Measurements from ENCODE around the gene ACOXL.

Gene ACOXL

DNA sequence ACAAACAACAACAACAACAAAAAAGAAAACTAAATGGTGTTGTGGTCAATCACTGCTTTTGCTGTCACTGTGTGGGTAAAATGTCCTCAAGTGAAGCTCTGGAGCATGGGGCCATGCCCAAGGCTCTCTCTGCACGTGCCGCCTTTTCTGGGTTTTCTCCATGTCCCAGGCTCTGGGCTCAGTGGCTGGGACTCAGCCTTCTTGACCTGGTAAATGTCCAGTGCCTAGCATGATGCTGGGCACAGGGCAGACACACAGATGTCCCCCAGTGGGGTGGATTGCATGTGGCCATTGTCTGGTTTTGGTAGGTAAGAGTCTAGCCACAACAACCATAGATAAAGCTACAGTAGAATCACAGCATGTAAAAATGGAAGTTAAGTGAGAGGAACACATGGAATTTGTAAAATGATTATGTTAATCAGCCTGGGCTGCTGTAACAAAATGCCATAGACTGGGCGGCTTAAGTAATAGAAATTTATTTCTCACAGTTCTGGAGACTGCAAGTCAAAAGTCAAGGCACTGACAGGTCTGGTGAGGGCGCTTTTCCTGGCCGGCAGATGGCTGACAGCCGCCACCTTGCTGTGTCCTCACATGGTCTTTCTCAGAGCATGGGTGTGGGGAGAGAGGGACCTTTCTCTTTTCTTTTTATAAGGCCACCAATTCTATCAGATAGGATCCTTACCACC is 174.4 kb downstream of the ACOXL start:
- no peak for DNase-seq (ENCODE audit: low read depth in 4 of 4, low spot score in 1 of 4)

- DNase-seq (ENCODE audit: low read depth in 4 of 4, low spot score in 1 of 4), result no peak
Measured at GRCh38 chr2:110909501-110909900, 177.1 kb downstream of the ACOXL start.

DNA sequence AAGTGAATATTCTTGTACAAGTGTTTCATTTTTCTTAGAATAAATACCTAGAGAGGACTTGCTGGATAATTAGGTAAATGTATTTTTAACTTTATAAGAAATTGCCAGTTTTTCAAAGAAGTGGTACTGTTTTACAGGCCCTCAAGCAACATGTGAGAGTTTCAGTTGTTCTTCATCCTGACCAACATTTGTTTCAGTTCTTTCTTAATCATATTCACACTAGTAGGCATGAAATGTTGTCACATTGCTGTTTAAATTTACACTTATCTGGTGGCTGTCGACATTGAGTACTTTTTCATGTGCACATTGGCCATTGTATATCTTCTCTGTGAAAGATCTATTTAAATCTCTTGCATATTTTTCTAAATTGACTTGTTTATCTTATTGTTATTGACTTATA is 178.1 kb downstream of the ACOXL start:
- DNase-seq (ENCODE audit: low read depth in 4 of 4, low spot score in 1 of 4), result no peak

DNA sequence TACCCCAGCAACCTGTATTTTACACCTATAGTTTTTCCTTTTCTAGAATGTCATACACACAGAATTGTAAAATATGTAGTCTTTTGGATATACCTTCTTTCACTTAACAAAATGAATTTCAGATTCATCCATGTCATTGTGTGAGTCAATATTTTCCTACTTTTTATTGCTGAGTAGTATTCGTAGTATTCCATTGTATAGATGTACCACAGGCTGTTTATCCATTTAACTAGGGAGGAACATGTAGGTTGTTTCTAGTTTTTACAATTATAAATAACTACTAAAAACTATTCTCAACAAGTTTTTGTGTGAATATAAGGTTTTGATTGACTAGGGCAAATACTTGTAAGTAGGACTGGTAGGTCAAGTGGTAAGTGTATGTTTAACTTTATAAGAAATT is 187.4 kb downstream of the ACOXL start:
- no peak for DNase-seq (ENCODE audit: low read depth in 4 of 4, low spot score in 1 of 4)

DNA sequence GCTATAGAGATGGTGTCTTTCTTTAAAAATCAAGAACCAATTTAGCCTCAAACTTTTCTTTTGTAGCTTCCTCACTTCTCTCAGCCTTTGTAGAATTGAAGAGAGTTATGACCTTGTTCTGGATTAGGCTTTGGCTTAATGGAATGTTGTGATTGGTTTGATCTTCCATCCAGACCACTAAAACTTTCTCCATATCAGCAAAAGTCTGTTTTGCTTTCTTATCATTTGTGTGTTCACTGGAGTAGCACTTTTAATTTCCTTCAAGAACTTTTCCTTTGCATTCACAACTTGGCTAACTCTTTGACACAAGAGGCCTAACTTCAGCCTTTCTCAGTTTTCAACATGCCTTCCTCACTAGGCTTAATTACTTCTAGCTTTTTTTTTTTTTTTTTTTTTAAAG is 193.1 kb downstream of the ACOXL start:
- no peak for DNase-seq (ENCODE audit: low read depth in 4 of 4, low spot score in 1 of 4)

- DNase-seq (ENCODE audit: low read depth in 4 of 4, low spot score in 1 of 4), result no peak
Measured at GRCh38 chr2:110927526-110927925, 195.2 kb downstream of the ACOXL start.

DNA sequence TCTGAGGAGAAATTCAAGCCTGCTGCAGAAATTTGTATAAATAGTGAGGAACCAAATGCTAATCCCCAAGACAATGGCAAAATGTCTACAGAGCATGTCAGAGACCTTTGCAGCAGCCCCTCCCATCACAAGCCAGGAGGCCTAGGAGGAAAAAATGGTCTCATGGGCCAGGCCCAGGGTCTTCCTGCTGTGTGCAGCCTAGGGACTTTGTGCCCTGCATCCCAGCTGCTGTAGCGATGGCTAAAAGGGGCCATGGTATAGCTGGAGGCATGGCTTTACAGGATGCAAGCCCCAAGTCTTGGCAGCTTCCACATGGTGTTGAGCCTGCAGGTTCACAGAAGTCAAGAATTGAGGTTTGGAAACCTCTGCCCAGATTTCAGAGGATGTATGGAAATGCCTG is 197.2 kb downstream of the ACOXL start:
- no peak for DNase-seq (ENCODE audit: low read depth in 4 of 4, low spot score in 1 of 4)

DNA sequence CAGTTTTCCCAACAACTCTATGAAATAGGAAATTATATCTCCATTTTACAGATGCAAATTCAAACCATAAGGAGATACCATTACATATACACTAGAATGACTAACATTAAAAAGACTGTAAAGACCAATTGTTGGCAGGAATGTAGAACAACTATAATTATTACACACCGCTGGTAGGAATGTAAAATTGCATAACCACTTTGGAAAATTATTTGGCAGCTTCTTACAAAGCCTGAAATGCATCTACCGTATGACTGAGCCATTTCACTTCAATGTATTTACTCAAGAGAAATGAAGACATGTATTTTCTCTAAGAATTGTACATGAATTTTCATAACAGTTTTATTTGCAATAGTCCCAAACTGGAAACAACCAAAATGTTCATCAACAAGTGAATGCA is 199.3 kb downstream of the ACOXL start:
- DNase-seq (ENCODE audit: low read depth in 4 of 4, low spot score in 1 of 4), result no peak

DNA sequence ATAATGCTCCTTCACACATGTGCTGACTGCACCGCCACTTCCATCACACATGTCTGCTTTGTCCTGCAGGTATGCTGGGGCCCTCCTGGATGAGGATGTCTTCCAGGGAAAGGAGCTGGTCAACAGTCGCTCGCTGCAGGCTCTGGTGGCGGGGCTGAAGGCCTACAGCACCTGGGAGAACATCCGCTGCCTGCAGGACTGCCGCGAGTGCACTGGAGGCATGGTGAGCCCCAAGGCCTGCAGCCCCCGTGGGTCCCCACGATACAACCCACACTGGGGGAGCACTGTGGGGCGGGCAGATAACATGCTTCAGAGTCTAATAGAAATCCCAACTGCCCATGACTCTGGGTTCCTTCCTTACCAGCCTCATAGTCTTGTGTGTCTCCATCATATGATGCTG is 201.0 kb downstream of the ACOXL start:
- no peak for DNase-seq (ENCODE audit: low read depth in 4 of 4, low spot score in 1 of 4)

DNA sequence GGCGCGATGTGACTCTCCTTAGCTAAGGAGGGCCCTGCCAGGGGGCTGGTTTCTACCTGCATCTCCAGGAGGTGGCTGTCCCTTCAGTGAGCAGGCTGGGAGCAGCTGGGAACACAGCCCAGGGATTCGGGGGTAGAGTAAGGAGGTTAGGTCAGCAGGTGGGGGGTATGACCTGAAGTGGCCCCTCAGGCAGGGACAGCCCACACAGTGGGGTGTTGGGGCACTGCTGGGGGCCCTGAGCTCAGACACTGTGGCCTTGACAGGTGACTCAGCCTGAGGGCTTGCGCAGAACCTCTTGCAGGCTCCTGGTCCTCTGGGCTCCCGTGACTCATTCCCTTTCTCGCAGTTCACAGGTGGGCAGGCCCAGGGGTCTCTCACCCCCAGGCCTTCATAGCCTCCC is 202.6 kb downstream of the ACOXL start:
- no peak for DNase-seq (ENCODE audit: low read depth in 4 of 4, low spot score in 1 of 4)

- no peak for DNase-seq (ENCODE audit: low read depth in 4 of 4, low spot score in 1 of 4)
Measured at GRCh38 chr2:110940376-110940910, 208.1 kb downstream of the ACOXL start.

GRCh38 chr2:110941226-110941625 is 208.9 kb downstream of the ACOXL start:
- no peak for DNase-seq (ENCODE audit: low read depth in 4 of 4, low spot score in 1 of 4)

DNA sequence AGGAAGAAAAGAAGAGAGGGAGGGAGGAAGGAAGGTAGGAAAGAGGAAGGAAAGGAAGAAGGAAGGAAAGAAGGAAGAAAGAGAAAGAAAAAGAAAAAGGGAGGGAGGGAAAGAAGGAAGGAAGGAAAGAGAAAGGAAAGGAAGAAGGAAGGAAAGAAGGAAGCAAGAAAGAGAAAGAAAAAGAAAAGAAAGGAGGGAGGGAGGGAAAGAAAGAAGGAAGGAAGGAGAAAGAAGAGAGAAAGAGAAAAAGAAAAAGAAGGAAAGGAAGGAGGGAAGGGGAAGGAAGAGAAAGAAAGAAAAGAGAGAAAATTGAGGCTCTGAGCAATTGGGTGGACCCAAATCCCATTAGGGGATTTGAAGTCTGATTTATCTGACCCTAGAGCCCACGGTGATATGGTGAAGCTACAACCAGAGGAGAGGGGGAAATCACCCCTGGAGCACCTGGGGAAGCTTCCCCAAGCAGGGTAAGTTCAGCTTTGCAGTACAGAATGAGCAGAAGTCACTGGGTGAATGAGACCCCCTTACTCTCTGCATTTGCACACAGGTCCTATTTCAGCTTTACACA is 210.8 kb downstream of the ACOXL start:
- no peak for DNase-seq (ENCODE audit: low read depth in 4 of 4, low spot score in 1 of 4)

DNA sequence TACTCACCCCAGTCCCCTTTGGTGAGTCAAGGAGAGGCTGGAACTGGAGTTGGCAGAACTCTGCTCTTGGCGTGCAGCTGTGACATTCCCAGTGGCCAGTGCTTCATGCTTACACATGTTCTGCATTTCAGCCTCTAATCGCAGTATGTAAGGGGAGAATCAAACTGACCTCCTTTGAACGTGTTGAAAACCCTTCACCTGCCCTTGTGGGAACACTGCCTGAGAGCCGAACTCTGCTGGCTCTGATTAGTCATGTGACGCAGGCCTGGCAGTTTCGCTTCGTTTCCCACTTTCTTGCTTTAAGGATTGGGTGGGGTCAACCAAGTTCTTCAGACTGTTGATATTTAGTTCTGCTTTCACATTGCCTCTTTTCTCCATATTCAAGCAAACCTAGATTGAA is 214.5 kb downstream of the ACOXL start:
- no peak for DNase-seq (ENCODE audit: low read depth in 4 of 4, low spot score in 1 of 4)

GRCh38 chr2:110948027-110948674 is 215.8 kb downstream of the ACOXL start:
- no peak for DNase-seq (ENCODE audit: low read depth in 4 of 4, low spot score in 1 of 4)

DNA sequence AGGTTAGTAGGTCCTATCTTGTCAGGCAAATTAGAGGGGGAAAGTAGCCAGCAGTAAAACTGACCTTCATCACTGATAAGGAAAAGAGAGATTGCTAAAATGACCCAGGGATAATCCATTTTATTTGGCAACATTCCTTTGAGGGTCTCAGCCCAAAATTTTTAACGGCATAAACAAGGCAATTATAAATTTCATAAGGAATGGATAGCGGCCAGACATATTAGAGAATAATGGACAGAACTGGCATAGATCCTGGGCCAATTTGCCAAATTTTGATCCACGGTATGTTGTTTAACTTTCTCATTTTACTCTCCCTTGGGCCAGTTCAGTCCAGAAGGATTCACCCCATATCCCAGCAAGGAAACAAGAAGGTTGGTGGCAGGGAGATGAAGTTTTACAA is 217.9 kb downstream of the ACOXL start:
- no peak for DNase-seq (ENCODE audit: low read depth in 4 of 4, low spot score in 1 of 4)

DNA sequence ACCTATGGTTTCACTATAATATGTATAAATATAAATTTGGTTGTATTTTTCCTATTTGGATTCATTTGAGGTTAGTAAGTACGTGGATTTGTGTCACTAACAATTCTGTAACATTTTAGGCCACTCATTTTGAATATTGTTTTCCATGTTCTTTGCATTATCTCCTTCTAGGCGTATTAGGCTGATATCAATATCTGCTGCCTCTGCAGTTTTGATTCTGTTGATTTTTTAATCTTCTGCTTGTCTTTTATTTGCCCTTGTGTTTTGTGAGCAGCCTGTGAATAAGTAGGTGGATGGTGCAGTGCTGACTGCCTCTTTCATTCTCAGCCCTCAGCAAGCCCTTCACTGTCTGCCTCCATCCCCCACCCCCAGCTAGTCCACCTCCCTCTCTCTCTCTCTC is 222.7 kb downstream of the ACOXL start:
- DNase-seq (ENCODE audit: low read depth in 4 of 4, low spot score in 1 of 4), result no peak

DNA sequence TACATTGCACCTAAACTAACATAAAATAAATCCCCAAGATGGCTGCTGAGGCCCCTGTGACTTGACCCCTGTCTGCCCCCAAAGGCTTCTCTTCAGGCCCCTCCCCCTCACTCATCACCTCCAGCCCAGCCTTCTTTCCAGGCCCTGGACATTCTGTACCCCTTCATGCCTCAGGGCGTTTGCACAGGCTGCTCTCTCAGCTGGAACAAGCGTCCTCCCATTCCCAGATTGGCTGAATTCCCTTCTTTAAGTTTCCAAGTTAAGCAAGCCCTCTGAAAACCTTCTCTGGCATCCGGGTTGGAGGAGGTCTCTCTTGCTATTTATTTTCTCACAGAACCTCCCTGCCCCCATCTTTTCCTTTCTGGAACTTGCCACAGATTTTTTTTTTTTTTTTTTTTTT is 223.2 kb downstream of the ACOXL start:
- no peak for DNase-seq (ENCODE audit: low read depth in 4 of 4, low spot score in 1 of 4)

- no peak for DNase-seq (ENCODE audit: low read depth in 4 of 4, low spot score in 1 of 4)
Measured at GRCh38 chr2:110957293-110957692, 224.9 kb downstream of the ACOXL start.

DNA sequence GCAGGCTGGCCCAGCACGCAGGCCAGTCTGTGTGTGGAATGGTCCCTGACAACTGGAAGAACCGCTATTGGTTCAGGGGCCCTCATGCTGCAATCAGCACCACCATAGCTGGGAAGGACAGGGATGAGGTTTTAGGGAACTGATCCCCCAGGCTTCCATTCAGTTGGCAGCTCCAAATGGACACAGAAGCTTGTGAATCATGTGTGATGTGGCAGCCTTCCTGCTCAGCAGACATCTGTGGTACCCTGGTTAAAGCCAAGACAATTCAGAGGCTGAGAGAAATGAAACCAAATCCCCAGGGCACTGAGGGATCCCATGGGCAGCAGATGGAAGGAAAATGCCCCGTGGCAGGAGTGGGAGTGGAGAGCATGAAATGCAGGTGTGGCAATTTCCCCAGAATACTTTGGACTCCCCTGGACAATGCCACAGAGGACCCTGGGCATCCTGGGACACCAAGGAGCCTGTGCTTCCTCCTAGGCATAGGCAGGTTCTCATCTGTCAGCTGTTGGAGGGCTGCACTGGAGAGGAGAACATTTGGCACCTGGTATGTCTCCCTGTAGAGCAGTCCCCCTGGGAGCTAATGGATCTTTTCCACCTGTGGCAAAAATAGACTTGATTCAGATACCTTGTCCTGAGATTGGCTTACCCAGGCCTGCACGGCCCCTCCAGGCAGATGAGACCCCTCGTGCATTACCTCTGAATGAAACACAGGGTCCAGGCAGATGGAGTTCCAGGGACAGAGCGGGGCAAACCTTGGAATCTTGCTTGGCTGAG is 226.2 kb downstream of the ACOXL start:
- no peak for DNase-seq (ENCODE audit: low read depth in 4 of 4, low spot score in 1 of 4)

DNA sequence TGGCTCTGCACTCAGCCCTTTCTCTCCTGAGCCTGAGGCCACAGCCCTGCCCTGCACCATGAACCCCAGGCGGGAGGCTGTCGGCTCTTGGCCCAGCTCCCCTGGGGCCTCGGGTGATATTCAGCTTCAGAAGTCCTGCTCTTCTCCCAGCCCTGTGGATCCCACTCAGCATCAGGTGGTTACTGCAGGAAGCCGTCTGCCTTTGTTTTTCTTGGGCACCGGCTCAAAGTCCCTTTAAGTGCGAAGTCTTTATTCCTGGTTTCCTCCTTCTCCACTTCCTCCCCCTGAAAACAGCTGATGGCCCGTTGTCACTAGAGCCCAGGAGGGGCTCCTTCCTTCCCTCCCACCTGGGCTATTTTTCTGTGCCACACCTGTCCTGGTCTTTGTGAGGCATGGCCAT is 226.8 kb downstream of the ACOXL start:
- no peak for DNase-seq (ENCODE audit: low read depth in 4 of 4, low spot score in 1 of 4)

- DNase-seq (ENCODE audit: low read depth in 4 of 4, low spot score in 1 of 4), result no peak
Measured at GRCh38 chr2:110960281-110960680, 227.9 kb downstream of the ACOXL start.
